A673 (cell line): ENCODE results near the gene PCARE.

Experiments
- CTCF ChIP-seq: fragments of 300-800, 200-600 bp; sonication (generic); conservative IDR thresholded peaks from 2 replicates; pipeline ENCODE4 v1.5.1; 2017; ENCODE audit warnings: low read depth, mild to moderate bottlenecking, antibody characterized with exemption, low read length, moderate library complexity, mixed read lengths
- EZH2 ChIP-seq: fragments of 200-600 bp; sonication (generic); IDR thresholded peaks from 2 replicates; pipeline ENCODE4 v1.6.1; 2017; ENCODE audit warnings: borderline replicate concordance, low read depth, mild to moderate bottlenecking, mixed read lengths, antibody characterized with exemption, low read length; ENCODE audit not compliant: poor library complexity, severe bottlenecking

- no peak for TF ChIP-seq EZH2
- TF ChIP-seq CTCF, result no peak
Observed at GRCh38 chr2:29025711-29026110, 48.6 kb downstream of the PCARE start.
